Uterus (tissue), 4 donors: ENCODE results near the gene NLRP10. TPM values are rescaled to one million over a fixed set of nuclear protein-coding genes. Genes with fewer than 3 reads are reported as not detected.

Source experiments
- DNase-seq, 2 donors: peaks; one replicate each; pipeline ENCODE4 v3.0.0-alpha.2; 2019 to 2020
- H3K27ac ChIP-seq, 2 donors: fragments of 200-600 bp; sonication (generic); 1 replicate in 1 of 2; 2 replicates in 1 of 2; pipeline ENCODE4 v1.5.1; 2016 to 2018
- H3K27me3 ChIP-seq, 2 donors: fragments of 200-600 bp; sonication (generic); one replicate each; pipeline ENCODE4 v1.5.1; 2018 to 2019; ENCODE audit warnings: control low read depth in 1 of 2
- H3K36me3 ChIP-seq, 2 donors: fragments of 200-600 bp; sonication (generic); one replicate each; pipeline ENCODE4 v1.5.1; 2019; ENCODE audit warnings: control low read depth in 1 of 2
- H3K4me1 ChIP-seq, 2 donors: fragments of 200-600 bp; sonication (generic); one replicate each; pipeline ENCODE4 v1.5.1; 2018 to 2019; ENCODE audit warnings: control low read depth in 1 of 2
- H3K4me3 ChIP-seq, 2 donors: fragments of 200-600 bp; sonication (generic); 1 replicate in 1 of 2; 2 replicates in 1 of 2; pipeline ENCODE4 v1.5.1; 2018 to 2019; ENCODE audit warnings: mild to moderate bottlenecking in 1 of 2
- H3K9me3 ChIP-seq, 2 donors: fragments of 200-600 bp; sonication (generic); one replicate each; pipeline ENCODE4 v1.5.1; 2019; ENCODE audit warnings: control low read depth in 1 of 2
- POLR2A ChIP-seq, 2 donors: fragments of 450-650 bp; IDR thresholded peaks; one replicate each; pipeline ENCODE4 v1.6.1; 2016; ENCODE audit warnings: antibody characterized with exemption in 2 of 2, mild to moderate bottlenecking in 1 of 2, moderate library complexity in 1 of 2
- intact Hi-C: fragments of 100-400 bp; cut with DNase I; formaldehyde crosslinking; loops from one replicate; pipeline ENCODE4 v1.15.1; 2023; ENCODE audit warnings: low total_unique reads
- total RNA-seq, 4 donors: library from RNA; depleted of rRNA in 3 of 4; stranded (reverse); fragments of >200 nt in 3 of 4; gene quantifications; one replicate each; pipeline versions ENCODE4 v1.1.0 to v1.2.4, GENCODE V29; 2014 to 2023
- TF ChIP-seq, protein P1 (sequence below), 4 experiments: fragments of 200-600 bp in 2 of 4; fragments of 450-650 bp in 2 of 4; sonication (generic) in 2 of 4; IDR thresholded peaks; one replicate each; pipeline ENCODE4 v1.5.1; 2016 to 2019; ENCODE audit warnings: antibody characterized with exemption in 4 of 4, mild to moderate bottlenecking in 2 of 4, moderate library complexity in 1 of 4
- donor health status: DM: yes; HTN: yes; CAD: no.

Gene NLRP10
- total RNA-seq, 4 donors from 2014 or later, result not detected

DNA sequence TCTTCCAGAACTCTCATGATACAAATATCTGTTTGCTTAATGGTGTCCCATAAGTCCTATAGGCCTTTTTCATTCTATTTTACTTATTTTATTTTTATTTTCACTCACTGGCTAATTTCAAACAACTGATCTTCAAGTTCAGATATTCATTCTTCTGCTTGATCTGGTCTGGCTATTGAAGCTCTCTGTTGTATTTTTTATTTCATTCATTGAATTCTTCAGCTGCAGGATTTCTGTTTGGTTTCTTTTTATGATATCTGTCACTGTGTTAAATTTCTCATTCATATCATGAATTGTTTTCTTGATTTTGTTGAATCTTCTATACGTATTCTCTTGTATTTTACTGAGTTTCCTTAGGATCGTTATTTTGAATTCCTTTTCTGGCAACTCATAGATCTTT is 21.1 kb downstream of the NLRP10 start:
- intact Hi-C loops, result no loop called here
- no peak overlapping the region for H3K4me3 ChIP-seq
- H3K9me3 ChIP-seq, result peaks cover 0 to 7% of the 10 kb centered on the region in 2 donors
- DNase-seq, result no peak
- TF ChIP-seq POLR2A (IDR thresholded peaks at IDR 0.05), result no peak
- TF ChIP-seq, protein P1, sequence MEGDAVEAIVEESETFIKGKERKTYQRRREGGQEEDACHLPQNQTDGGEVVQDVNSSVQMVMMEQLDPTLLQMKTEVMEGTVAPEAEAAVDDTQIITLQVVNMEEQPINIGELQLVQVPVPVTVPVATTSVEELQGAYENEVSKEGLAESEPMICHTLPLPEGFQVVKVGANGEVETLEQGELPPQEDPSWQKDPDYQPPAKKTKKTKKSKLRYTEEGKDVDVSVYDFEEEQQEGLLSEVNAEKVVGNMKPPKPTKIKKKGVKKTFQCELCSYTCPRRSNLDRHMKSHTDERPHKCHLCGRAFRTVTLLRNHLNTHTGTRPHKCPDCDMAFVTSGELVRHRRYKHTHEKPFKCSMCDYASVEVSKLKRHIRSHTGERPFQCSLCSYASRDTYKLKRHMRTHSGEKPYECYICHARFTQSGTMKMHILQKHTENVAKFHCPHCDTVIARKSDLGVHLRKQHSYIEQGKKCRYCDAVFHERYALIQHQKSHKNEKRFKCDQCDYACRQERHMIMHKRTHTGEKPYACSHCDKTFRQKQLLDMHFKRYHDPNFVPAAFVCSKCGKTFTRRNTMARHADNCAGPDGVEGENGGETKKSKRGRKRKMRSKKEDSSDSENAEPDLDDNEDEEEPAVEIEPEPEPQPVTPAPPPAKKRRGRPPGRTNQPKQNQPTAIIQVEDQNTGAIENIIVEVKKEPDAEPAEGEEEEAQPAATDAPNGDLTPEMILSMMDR (IDR thresholded peaks at IDR 0.05), result no peak
- H3K4me1 ChIP-seq, result no peaks in the 10 kb centered on the region
- H3K27ac ChIP-seq, result no peak overlapping the region
- H3K36me3 ChIP-seq, result no peaks in the 10 kb centered on the region
- no peaks in the 10 kb centered on the region for H3K27me3 ChIP-seq

DNA sequence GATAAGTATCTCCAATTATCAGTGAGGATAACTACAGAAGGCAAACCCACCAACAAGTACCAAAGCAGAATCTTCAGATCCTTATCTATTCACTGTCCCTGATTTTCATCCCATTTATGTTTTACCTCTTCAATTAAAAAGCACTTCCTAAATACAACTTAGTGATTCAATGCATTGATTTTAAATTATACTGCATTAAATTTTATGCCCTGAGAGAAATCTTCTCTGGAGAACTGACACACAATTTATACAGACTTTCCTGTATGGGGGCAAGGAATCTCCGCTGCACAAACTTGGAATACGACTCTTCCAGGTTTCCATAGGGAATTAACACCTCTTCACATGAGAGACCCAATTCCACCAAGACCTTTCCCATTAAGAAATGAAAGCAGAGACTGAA is 23.6 kb downstream of the NLRP10 start, which contains the start of gene OR10A3:
TSS of gene OR10A3 (minus strand) at position 101 of the 400 bp plus-strand sequence. CDS start 2,188 bp downstream, outside the sequence.
- TF ChIP-seq POLR2A (IDR thresholded peaks at IDR 0.05), result no peak
- TF ChIP-seq, protein P1 (IDR thresholded peaks at IDR 0.05), result no peak
- no peak for DNase-seq
- Histone ChIP-seq H3K4me3 (no peak within 1 kb of the TSS), H3K27ac (no peak within 1 kb of the TSS), H3K9me3 (peaks cover 0 to 7% of the 10 kb centered on the region in 2 donors), H3K4me1 (no peaks in the 10 kb centered on the region), H3K36me3 (no peaks in the 10 kb centered on the region), H3K27me3 (no peaks in the 10 kb centered on the region)
- intact Hi-C loops, result no loop called here

DNA sequence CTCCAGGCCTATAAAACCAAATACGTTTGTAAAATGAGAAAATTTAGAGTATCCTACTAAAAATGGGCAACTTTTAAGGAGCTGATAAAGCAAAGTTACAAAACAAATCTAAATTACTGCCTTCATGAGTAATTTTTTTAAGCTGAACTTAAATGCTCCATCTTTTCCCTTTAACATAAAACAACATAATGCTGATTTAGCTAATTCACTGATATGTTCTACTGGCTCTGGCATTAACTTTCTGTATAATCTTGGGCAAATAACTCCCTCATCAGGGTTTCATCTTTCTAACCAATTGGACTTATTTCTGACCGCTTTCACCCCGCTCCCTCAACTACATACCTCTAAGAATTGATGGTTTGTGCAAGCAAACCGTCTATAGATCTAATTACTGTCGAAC is 24.1 kb downstream of the NLRP10 start:
- TF ChIP-seq, protein P1 (IDR thresholded peaks at IDR 0.05), result no peak
- no peak for TF ChIP-seq POLR2A (IDR thresholded peaks at IDR 0.05)
- H3K27me3 ChIP-seq, result no peaks in the 10 kb centered on the region
- H3K36me3 ChIP-seq, result no peaks in the 10 kb centered on the region
- no peak overlapping the region for H3K27ac ChIP-seq
- intact Hi-C loops, result no loop called here
- peaks cover 0 to 7% of the 10 kb centered on the region in 2 donors for H3K9me3 ChIP-seq
- no peak overlapping the region for H3K4me3 ChIP-seq
- H3K4me1 ChIP-seq, result no peaks in the 10 kb centered on the region
- DNase-seq, result no peak

DNA sequence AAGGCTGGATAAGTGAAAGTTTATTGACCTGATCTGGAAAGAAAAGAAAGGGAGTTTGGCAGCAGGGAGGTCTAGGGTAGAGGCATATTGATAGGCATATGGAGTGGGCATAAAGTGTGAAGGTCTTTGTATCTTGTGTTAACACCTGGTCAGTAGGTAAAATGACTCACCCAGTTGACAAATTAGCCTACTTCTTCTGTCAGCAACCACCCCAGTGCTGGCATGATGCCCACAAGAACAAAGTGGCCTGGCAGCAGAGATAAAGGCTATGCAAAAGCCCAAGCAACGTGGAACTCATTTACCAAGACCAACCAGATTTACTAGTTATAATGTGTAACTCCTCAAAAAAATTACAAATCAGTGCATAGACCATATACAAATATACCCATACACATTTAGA is 28.6 kb downstream of the NLRP10 start:
- Histone ChIP-seq H3K4me1 (no peaks in the 10 kb centered on the region), H3K9me3 (no peaks in the 10 kb centered on the region), H3K27ac (no peak overlapping the region), H3K36me3 (no peaks in the 10 kb centered on the region), H3K4me3 (no peak overlapping the region), H3K27me3 (no peaks in the 10 kb centered on the region)
- intact Hi-C loops, result no loop called here
- TF ChIP-seq, protein P1 (IDR thresholded peaks at IDR 0.05), result no peak
- TF ChIP-seq POLR2A (IDR thresholded peaks at IDR 0.05), result no peak
- DNase-seq, result no peak

DNA sequence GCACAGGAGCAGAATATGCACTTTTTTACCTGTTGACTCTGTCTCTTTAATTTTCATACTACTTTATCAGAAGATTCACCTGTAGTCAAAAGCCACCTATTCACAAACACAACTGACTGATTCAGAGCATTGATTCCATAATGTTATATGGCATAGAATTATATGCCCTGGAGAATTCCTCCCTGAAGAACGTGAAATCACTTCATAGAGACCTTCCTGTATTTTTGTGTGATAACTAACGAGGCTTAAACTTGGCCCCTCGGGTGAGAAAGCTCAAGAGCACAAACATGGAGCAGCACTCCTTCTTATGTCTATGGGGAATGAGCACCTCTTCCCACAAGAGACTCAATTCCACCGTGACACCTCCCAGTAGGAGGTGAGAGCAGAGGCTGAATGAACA is 34.1 kb downstream of the NLRP10 start, which contains the start of gene OR10A6:
TSS of gene OR10A6 (minus strand) at position 101 of the 400 bp plus-strand sequence. CDS start 2,606 bp downstream, outside the sequence.
- Histone ChIP-seq H3K36me3 (no peaks in the 10 kb centered on the region), H3K27ac (no peak within 1 kb of the TSS), H3K4me3 (no peak within 1 kb of the TSS), H3K27me3 (no peaks in the 10 kb centered on the region), H3K4me1 (no peaks in the 10 kb centered on the region), H3K9me3 (no peaks in the 10 kb centered on the region)
- no peak for DNase-seq
- intact Hi-C loops, result no loop called here
- no peak for TF ChIP-seq POLR2A (IDR thresholded peaks at IDR 0.05)
- TF ChIP-seq, protein P1 (IDR thresholded peaks at IDR 0.05), result no peak
